Activated T-helper 1 cell treated with Interleukin-2 at 50 U/mL for 16 hours (primary cell): Measurements from ENCODE around the gene NEDD1.

Experiments
- DNase-seq: peaks from one replicate; pipeline ENCODE4 v3.0.0-alpha.2; 2020; ENCODE audit warnings: low read depth

NEDD1 gene, protein sequence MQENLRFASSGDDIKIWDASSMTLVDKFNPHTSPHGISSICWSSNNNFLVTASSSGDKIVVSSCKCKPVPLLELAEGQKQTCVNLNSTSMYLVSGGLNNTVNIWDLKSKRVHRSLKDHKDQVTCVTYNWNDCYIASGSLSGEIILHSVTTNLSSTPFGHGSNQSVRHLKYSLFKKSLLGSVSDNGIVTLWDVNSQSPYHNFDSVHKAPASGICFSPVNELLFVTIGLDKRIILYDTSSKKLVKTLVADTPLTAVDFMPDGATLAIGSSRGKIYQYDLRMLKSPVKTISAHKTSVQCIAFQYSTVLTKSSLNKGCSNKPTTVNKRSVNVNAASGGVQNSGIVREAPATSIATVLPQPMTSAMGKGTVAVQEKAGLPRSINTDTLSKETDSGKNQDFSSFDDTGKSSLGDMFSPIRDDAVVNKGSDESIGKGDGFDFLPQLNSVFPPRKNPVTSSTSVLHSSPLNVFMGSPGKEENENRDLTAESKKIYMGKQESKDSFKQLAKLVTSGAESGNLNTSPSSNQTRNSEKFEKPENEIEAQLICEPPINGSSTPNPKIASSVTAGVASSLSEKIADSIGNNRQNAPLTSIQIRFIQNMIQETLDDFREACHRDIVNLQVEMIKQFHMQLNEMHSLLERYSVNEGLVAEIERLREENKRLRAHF

DNA sequence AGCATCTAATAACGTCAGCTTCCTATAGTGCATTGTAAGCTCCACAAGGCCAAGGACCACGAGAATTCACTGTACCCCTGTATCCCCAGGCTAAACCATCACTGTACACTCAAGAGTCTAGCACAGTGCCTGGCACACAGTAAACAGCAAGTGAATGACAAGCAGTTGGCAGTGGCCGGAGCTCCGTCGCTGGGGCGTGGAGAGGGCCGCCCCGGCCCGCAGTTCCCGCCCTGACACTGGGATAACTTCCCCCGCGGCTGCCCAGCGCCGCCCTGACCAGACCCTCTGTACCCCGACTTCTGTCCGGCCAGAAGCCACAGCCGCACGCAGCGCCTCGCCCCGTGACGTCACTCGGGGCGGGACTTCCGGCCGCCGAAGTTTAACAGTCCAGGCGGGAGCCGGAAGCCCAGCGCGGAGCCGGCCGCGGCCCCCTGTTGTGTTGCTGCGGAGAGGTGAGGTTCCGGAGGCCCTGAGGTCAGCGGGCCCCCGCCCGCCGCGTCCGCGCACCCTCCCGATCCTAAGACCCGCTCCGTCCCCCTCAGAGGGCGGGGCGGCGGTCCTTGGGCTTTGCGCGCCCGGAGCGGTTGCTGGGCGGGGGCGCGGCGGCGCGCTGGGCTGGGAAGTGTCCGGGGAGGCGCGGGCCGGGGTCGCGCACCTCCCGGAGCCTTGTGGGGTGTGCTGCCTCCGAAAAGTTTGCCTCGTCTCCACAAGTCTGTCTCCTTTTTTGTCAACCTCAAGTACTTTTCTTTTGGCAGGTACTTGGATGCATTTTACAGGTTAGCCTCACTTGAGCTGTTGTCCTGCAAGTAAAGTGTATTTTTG lies at the start of gene NEDD1:
NEDD1 (plus strand) TSS at position 409 of the 822 bp plus-strand sequence. CDS start 2,503 bp downstream, outside the sequence.
- DNase-seq: peak; percentile 73

DNA sequence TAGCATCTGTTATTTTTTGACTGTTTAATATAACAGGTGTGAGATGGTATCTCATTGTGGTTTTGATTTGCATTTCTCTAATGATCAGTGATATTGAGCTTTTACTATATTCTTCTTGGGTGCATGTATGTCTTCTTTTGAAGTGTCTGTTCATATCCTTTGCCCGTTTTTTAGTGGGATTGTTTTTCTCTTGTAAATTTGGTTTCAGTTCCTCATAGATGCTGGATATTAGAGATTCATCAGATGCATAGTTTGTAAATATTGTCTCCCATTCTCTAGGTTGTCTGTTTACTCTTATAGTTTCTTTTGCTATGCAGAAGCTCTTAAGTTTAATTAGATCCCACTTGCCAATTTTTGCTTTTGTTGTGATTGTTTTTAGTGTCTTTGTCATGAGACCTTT lies 48.9 kb upstream of the NEDD1 start:
- DNase-seq: no peak

DNA sequence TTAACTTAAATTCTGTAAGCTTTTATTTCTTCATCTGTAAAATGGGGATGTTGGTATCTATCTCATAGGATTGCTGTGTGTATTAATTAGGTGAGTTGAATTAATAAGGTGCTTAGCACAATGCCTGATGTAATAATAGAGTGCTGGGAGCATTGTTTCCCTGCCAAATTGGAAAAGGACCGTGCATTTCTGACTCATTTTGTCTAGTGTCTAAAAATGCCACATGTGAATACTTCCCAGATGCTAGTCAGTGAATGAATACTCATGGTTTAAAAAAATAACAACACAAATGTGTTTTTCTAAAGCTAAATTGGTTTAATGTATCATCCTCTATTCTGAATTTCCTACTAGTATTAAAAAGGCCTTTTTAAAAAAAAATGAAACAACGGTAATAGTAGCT lies 45.4 kb upstream of the NEDD1 start:
- no peak for DNase-seq

DNA sequence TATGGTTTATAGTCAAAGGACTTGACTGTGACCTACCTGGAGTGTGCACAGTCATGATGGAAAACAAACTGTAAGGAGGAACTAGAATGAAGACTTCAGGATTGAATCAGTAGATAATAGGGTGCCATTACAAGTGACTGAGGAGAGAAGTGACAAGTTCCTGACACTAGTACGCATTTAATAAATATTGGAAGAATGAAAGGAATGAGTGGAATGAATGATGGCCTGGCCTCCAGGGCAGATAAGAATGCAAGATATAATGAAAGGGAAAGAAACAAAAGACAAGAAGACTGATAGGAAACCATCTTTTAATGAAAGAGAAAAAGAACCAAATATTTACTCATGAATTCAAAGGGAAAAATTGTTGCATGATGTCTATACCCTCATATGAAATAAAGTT lies 44.7 kb upstream of the NEDD1 start:
- DNase-seq: no peak

DNA sequence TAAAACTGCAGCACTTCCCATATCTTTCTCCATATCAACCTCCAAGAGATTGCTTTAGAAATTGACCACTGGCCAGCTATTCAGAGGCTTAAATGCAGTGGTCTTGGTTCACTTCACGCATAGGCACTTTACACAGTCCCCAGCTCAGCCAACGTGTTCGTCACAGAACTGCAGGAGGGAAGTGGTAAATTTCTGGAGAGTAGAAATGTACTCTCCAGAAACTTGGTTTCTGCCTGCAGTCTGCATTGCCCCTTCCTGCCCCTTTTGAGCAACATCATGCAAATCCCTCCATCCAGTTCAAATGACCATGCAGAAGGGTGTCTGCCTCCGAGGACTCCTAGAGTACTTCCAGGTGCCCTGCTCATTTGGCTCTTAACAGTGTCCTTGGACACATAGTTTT lies 42.7 kb upstream of the NEDD1 start:
- DNase-seq: no peak

DNA sequence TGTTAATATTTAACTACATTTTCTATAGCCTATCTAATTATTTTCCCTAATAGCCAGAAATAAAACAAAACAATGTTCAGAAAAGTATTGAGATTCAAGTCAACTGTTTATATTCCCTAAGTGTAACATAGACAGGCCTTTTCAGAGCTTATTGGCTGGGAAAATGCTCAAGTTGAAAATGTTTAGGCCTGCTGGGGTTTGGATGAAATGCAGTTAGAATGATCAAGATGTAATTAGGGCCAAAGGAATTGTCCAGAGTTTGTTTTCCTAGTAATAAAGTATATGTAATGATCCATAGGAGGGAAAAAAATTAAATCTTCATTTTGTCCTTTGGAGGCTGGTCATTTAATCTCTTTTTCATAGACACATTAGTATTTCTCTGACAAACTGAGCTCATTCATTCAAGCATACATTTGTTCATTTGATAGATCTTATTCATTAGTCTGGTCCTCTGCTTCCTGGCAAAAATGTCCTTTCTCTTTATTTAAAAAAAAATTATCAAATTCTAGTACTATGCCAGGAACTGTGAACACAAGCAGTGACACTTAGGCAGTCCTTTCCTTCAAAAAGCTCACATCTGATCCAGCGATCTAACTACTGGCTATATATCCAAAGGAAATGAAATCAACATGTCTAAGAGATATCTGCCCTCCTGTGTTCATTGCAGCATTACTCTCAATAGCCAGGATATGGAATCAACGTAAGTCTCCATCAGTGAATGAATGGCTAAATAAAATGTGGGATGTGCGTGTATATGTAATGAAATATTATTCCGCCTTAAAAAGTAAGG lies 40.1 kb upstream of the NEDD1 start:
- no peak for DNase-seq

DNA sequence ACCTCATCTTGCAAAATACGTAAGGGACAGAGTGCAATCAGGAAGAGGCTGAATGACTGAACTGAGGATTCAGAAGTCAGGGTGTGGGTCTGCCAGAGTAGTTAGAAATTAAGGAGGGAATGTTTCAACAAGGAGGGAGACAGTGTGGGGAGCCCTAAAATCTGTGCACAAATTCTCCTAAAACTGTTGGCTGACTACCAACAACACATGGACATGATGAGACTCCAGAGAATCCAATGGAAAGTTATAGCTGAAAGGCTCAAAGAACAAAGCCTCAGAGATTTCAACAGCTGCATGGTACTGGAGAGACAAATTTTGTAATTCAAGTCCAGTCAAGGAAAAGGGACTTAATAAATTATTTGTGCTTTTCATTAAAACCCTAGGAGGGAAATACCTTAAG lies 36.1 kb upstream of the NEDD1 start:
- no peak for DNase-seq

DNA sequence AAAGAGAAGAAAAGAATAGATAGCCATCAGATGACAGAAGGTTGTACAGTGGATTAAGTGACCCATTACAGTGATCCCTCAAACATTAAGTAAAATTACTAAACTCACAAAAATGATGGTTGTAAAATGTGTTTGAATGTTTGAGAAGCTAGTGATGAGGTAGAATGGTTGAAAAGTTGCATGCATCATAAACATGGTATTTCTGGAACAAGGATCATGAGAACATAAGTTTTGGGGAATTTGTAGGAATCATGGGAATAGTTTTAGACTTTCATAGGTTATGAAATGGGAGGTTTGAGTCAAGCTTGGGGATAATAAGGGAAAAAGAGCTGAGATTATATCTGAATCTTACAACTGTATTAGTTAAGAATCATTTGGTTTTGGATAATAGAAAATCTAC lies 34.1 kb upstream of the NEDD1 start:
- no peak for DNase-seq

DNA sequence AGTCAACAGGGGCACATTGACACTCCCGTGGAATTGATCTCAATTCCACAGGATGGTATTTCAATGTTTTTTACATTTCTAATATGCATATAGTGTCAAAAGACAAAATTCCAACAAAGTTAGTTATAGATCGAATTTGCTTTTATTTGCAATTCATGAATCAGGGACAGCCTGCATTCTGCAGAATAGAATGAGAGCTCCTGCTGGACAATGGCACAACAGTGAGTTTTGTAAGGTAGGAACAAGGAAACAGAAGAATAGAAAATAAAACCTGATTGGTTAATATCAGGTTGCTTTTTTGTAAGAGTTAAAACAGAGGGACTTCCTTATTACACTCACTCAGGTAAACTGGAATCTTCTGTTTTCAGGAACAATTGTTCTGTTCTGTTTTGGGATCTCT lies 32.8 kb upstream of the NEDD1 start:
- no peak for DNase-seq

DNA sequence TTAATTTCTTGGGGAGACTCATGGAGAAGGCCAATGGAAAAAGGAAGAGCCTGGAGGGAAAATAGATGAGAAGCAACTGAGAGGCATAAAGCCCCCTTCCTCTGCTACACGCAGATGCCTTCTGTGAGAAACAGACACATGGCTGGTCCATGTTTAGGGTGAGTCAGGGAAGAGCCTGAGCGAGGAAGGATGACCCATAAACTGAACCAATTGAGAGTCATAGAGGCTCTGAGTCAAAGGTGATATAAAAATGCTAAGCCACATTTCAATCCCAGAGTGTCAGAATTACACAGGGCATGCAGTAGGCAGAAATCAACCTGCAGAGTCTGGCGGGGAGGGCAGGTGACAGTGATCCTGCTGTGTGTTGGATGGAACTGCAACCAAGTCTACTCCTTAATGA lies 30.1 kb upstream of the NEDD1 start:
- no peak for DNase-seq

DNA sequence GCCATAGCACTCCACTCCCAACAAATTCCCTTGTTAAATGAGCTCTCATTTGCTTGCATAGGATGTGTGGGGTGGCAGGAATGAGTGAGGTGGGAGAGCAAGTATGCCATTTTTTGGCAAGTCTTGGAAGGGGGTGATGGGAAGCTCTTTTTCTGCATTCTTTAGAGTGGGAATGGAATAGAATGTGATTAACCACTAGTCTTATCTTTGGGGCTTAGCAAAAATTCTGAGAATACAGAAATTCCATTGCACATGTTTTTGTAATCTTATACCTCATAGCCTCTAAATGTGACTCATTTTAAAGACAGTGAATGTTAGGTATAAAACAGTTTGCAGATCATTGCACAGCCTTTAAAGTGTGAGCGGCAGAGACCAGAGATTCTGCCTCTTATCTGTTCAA lies 28.4 kb upstream of the NEDD1 start:
- no peak for DNase-seq

DNA sequence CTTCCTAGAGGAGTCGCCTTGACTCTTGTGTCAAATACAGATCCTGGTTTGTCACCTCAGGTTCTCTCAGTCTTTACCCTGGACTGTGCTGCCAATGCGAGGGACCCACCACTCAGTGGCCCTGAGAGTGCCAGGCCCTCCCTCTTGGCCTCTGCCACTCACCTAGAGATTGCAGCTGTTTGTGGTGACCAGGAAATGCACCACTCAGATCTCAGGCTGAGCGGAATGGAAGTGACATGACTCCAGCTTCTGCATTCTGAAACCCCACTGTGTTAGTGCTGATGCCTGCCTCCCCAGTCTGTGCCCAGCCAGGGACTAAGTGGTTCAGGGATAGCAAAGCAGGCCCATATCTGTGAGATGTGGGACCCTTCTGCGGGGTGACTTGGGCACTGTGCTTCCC lies 27.8 kb upstream of the NEDD1 start:
- no peak for DNase-seq

DNA sequence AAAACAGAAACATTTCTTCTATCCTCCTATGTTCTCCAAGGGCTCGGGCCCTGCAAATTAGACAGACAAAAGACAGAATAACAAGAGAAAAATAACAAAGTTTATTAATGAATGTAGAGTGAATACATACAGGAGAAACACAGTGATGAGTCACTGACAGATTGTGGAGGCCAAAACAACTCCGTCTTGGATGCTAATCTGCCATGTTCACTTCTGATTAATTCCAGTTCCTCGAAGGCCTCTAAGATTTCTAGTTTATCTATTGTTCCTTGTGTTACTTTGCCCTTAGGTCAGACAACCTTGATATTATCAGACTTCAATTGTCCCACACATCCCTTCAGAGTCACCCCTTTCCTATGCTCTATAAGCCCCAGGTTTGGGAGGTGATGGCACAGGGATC lies 26.8 kb upstream of the NEDD1 start:
- no peak for DNase-seq

DNA sequence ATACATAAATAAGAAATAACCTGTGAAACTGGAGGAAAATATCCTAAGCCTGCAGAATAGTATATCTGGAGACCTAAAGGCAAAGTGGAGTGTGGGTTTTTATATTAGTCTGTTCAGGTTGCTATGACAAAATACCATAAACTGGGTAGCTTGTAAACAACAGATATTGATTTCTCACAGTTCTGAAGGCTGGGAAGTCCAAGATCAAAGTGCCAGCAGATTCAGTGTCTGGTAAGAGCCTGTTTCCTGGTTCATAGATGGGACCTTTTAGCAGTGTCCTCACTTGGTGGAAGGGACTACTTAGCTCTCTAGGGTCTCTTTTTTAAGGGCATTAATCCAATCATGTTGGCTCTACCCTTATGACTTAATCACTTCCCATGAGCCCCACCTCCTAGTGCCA lies 25.4 kb upstream of the NEDD1 start:
- no peak for DNase-seq

DNA sequence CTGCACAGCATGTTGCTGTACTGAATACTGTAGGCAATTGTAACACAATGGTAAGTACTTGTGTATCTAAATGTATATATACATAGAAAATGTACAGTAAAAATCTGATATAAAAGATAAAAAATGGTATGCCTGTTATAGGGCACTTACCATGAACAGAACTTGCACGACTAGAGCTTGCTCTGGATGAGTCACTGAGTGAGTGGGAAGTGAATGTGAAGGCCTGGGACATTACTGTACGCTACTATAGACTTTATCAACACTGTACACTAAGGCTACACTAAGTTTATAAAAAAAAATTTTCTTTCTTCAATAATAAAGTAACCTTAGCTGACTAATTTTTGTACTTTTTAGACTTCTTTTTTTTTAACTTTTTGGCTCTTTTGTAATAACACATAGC lies 24.2 kb upstream of the NEDD1 start:
- no peak for DNase-seq

DNA sequence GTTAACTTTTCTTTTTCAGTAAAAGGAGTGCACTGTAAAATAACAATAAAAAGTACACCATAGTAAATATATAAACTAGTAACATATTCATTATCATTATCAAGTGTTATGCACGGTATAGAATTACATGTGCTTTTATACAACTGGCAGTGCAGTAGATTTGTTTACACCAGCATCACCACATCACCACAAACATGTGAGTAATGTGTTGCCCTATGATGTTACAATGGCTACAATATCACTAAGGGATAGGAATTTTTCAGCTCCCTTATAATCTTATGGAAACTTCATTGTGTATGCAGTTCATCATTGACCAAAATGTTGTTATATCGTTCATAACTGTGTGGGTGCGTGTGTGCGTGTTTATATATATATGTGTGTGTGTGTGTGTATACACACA lies 23.5 kb upstream of the NEDD1 start:
- no peak for DNase-seq

DNA sequence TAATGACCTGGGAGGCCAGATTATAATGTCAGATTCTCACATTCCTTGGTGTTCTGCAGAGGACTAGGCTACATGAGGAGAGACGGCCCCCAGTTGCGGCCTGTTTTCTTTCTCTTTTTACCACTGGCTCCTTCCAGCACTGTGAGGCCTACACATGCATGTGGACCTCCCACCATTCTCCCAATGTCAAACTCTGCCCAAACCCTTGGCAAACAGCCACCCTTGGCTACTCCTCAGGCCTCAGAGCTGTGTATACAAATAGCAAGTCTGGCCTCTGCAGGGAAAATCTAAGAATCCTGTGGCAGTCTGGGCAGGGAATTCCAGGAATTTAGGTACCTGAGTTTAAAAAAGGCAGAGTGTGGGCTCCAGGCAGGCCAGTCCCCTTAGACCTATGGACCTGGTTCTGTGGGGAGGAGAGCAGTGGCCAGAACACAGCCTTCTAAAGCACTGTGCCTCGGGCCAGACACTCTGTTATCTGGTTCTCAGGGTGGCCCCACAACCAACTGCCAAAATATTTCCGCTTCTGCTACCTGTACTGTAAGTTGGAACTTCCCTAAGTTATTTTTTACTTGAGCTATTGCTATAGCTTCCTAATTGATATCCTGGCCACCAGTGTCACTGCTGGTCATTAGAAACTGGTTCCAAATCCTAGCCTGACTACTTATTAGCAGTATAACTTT lies 19.9 kb upstream of the NEDD1 start:
- no peak for DNase-seq

DNA sequence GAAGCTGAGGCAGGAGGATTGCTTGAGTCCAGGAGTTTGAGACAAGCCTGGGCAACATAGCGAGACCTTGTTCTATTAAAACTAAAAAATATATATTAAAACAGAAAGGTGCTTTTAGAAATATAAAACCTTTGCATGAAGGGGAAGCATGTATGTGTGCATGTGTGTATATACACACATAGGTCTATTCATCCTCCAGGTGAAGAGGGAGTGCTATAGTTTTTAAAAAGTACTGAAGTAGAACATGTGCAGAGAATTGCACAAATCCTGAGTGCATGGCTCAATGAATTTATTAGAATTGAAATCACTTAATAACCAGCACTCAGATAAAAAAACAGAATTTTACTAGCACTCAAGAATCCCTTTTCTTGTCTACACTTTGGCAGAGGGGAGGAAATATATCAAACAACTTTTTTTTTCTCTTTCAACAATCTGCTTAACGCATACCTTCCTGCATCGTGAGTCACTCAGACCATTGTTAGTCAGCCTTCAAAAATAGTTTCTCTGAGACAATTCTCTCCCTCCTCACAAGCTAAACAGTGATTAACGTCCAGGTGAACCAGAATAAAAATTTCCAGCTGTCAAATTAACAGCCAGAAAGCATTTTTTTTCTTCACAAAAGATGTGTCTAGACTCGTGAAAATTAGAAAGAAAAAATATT lies 17.7 kb upstream of the NEDD1 start:
- DNase-seq: no peak

DNA sequence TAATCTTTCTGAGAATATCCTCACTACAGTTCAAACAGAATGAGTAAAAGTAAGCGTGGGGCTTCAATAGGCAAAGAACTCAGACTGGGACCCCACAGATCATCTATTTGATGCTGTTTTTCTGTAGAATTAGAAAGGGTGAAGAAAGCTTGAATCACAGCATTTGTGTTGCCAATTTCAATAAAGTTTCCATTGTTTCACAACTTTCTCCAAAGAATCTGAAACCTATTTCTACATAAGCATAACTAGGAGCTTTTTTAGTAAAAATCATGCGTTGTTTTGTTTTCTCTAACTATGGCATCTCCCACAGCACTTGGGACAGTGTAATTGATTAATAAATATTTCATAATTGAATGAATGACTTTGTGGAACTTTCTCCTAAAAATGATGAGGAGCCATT lies 16.7 kb upstream of the NEDD1 start:
- DNase-seq: no peak

DNA sequence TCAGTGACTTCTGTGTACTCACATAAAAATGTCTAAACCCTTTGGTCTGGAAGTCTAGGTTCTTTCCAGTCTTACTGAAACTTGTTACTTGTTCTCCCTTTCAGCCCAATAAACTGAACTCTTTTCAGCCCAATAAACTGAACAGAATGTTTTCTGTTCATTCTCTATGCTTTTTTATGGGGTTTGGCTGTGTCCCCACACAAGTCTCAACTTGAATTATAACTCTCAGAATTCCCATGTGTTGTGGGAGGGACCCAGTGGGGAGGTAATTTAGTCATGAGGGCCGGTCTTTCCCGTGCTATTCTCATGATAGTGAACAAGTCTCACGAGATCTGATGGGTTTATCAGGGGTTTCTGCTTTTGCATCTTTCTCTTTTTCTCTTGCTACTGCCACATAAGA lies 15.0 kb upstream of the NEDD1 start:
- no peak for DNase-seq

DNA sequence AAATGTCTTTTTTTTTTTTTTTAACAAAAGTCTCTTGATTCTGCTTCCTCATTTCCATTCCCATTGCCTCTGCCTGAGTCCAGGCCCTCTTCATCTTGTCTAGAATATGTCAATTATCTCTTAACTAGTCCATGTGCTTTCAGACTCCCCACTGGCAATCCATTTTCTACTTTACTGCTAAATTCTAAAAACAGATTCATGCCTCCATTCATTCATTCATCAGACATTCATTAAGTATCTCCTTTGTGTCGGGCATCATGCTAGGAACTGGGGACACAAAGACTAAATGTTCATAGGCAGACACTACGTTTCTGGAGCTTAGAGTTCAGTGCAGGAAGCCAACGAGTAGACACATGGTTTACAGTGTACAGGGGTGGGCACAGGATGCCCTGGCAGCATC lies 9.6 kb upstream of the NEDD1 start:
- DNase-seq: no peak
